ENCODE data around the gene GALNT3. TPM values are rescaled to one million over a fixed set of nuclear protein-coding genes. Genes with fewer than 3 reads are reported as not detected.

Gene GALNT3
- total RNA-seq: 1 to 10 TPM; 2.7 to 3.0 TPM
- under 1 TPM; 0.77 to 0.94 TPM for polyA plus RNA-seq

DNA sequence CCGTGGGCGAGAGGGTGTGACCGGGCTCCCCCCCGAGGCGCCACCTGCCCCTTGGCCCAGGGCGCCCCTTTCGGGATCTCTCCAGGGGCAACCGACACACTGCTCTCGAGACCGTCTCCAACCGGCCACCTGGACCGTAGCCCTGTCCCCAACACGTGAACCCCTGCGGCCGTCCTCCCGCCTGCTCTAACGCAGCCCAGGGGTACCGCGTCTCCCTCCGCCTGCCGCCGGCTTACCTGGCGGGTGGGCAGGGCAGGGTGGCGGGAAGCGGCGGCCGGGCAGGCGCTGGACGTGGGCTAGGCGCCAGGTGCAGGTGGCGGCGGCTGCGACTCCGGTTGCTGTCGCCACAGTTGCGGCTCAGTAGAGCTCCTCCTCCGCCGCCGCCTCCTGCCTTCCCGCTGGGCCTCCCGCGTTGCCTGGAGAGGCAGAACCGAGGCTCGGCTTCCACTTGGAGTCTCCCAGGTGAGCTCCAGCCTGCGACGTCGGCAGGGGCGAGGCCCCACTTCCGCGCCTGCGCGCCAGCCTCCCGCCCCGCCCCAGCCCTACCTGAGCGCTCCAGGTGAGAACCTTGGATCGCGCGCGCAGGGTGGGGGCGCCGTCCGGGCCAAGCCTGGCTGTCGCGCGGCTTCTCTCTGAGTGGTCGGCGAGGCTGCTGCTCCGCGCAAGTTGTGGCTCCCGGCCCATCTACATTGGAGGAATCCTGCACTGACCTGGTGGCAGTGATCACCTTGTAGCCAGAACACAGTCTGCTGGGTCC, at the start of gene GALNT3:
Gene GALNT3 (minus strand): TSS at position 469 of the 757 bp plus-strand sequence. CDS start 23,547 bp downstream, outside the sequence.
- H3K27ac Mint-ChIP-seq: peak within 1 kb of the TSS; percentile 68 to 92 (median 87)
- no peaks in the 10 kb centered on the region for H3K27me3 ChIP-seq (ENCODE audit: insufficient read depth, low read length)
- no peak within 1 kb of the TSS for H3K27ac ChIP-seq (ENCODE audit: low read depth, low read length)
- ChIA-PET POLR2A (ENCODE audit: partially characterized antibody) (interaction anchor here (1.6 kb wide), 1 partner anchor 159 kb away, joined by 7 read pairs; the partner anchor contains the start of gene TTC21B), CTCF (ENCODE audit: partially characterized antibody) (interaction anchor here (1.6 to 2.1 kb wide), 2 partner anchors 20 to 81 kb away, joined by 3 to 9 read pairs; no protein-coding TSS in a partner anchor)
- no peaks in the 10 kb centered on the region for H3K36me3 ChIP-seq (ENCODE audit: insufficient read depth, low read length)
- peaks cover 12 to 18% (median 15%) of the 10 kb centered on the region in 4 donors for H3K4me1 Mint-ChIP-seq
- H3K9me3 ChIP-seq (ENCODE audit: control insufficient read depth in 1 of 2, low read length in 2 of 2): no peaks in the 10 kb centered on the region
- H3K4me3 ChIP-seq (ENCODE audit: low read length in 2 of 2): peak within 1 kb of the TSS; percentile 28 to 60
- H3K27me3 Mint-ChIP-seq: peaks cover 4 to 12% of the 10 kb centered on the region in 2 donors
- H3K4me1 ChIP-seq (ENCODE audit: insufficient read depth, low read length): peaks cover 6% of the 10 kb centered on the region
- peaks cover 0 to 4% of the 10 kb centered on the region in 2 donors for H3K36me3 Mint-ChIP-seq
- H3K9me3 Mint-ChIP-seq: no peaks in the 10 kb centered on the region
- intact Hi-C loops (cut with micrococcal nuclease): loop anchor here (10.0 kb wide), 1 partner anchor 161 kb away; the partner anchor contains the start of gene TTC21B
- DNase-seq: peak in 3 of 5 donors; percentile 23 to 39 (median 33)
- H3K4me3 Mint-ChIP-seq: peak within 1 kb of the TSS; percentile 88 to 96 (median 94)

DNA sequence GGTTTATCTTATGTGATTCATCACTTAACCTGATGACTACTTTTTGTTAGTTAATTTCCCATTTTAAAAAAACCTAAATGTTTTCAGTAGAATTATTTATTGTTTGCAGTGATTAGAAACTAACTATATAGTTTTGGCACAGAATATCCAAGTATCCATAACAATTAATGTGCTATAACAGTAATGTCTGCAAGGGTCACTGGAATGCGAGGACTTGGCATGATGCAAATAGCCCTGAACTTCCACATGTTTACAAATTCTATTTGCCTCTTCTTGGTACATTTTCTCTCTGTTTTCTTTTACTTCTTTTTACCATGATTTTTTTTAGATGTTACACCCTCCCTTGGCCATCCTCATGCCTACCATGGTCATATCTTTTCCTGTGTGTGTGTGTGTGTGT, 49.3 kb upstream of the GALNT3 start:
- intact Hi-C loops (cut with micrococcal nuclease): no loop called here
- Histone ChIP-seq H3K36me3 (ENCODE audit: insufficient read depth, low read length) (no peaks in the 10 kb centered on the region), H3K27ac (ENCODE audit: low read depth, low read length) (no peak overlapping the region), H3K9me3 (ENCODE audit: control insufficient read depth in 1 of 2, low read length in 2 of 2) (no peaks in the 10 kb centered on the region), H3K4me3 (ENCODE audit: low read length in 2 of 2) (no peak overlapping the region), H3K4me1 (ENCODE audit: insufficient read depth, low read length) (no peaks in the 10 kb centered on the region), H3K27me3 (ENCODE audit: insufficient read depth, low read length) (no peaks in the 10 kb centered on the region)
- Mint-ChIP-seq H3K36me3 (peaks cover 0 to 7% of the 10 kb centered on the region in 2 donors), H3K27me3 (no peaks in the 10 kb centered on the region), H3K4me1 (no peaks in the 10 kb centered on the region), H3K9me3 (peaks cover 0 to under 1% (median 0%) of the 10 kb centered on the region in 8 donors), H3K4me3 (no peak overlapping the region), H3K27ac (no peak overlapping the region)
- CTCF ChIA-PET (ENCODE audit: partially characterized antibody): no interaction called here
- POLR2A ChIA-PET (ENCODE audit: partially characterized antibody): no interaction called here
- DNase-seq: no peak

GRCh38 chr2:165840333-165840958, 46.4 kb upstream of the GALNT3 start:
- CTCF ChIA-PET (ENCODE audit: partially characterized antibody): no interaction called here
- Histone ChIP-seq H3K27ac (ENCODE audit: low read depth, low read length) (no peak overlapping the region), H3K4me3 (ENCODE audit: low read length in 2 of 2) (no peak overlapping the region), H3K36me3 (ENCODE audit: insufficient read depth, low read length) (no peaks in the 10 kb centered on the region), H3K4me1 (ENCODE audit: insufficient read depth, low read length) (no peaks in the 10 kb centered on the region), H3K9me3 (ENCODE audit: control insufficient read depth in 1 of 2, low read length in 2 of 2) (no peaks in the 10 kb centered on the region), H3K27me3 (ENCODE audit: insufficient read depth, low read length) (no peaks in the 10 kb centered on the region)
- Mint-ChIP-seq H3K36me3 (peaks cover 0 to 7% of the 10 kb centered on the region in 2 donors), H3K9me3 (no peaks in the 10 kb centered on the region), H3K27ac (no peak overlapping the region), H3K27me3 (no peaks in the 10 kb centered on the region), H3K4me3 (no peak overlapping the region), H3K4me1 (no peaks in the 10 kb centered on the region)
- POLR2A ChIA-PET (ENCODE audit: partially characterized antibody): no interaction called here
- DNase-seq: no peak
- intact Hi-C loops (cut with micrococcal nuclease): no loop called here

DNA sequence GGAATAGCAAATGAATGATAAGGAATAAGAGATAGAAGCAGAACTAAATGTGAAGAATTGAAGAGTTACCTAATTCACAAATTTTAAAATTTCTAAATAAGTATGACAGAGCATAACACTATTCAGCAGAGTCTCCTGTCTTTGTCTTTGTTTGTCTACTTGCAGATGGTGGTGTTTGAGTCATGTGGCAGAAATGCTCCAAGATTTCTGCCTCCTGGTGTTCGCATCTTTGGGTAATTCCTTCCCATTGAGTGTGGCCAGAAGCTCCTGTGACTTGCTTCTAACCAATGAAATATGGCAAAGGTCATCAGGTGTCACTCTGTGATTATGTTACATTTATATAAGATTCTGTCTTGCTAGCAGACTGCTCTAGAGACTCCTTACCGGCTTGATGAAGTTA, 45.6 kb upstream of the GALNT3 start:
- intact Hi-C loops (cut with micrococcal nuclease): no loop called here
- no peak overlapping the region for H3K27ac ChIP-seq (ENCODE audit: low read depth, low read length)
- H3K36me3 ChIP-seq (ENCODE audit: insufficient read depth, low read length): no peaks in the 10 kb centered on the region
- no peak for DNase-seq
- H3K4me1 Mint-ChIP-seq: no peaks in the 10 kb centered on the region
- H3K9me3 ChIP-seq (ENCODE audit: control insufficient read depth in 1 of 2, low read length in 2 of 2): no peaks in the 10 kb centered on the region
- CTCF ChIA-PET (ENCODE audit: partially characterized antibody): no interaction called here
- H3K4me3 ChIP-seq (ENCODE audit: low read length in 2 of 2): no peak overlapping the region
- H3K4me3 Mint-ChIP-seq: no peak overlapping the region
- no peaks in the 10 kb centered on the region for H3K27me3 ChIP-seq (ENCODE audit: insufficient read depth, low read length)
- POLR2A ChIA-PET (ENCODE audit: partially characterized antibody): no interaction called here
- no peaks in the 10 kb centered on the region for H3K4me1 ChIP-seq (ENCODE audit: insufficient read depth, low read length)
- H3K9me3 Mint-ChIP-seq: no peaks in the 10 kb centered on the region
- peaks cover 0 to 7% of the 10 kb centered on the region in 2 donors for H3K36me3 Mint-ChIP-seq
- no peaks in the 10 kb centered on the region for H3K27me3 Mint-ChIP-seq
- H3K27ac Mint-ChIP-seq: no peak overlapping the region

- no peak overlapping the region for H3K27ac Mint-ChIP-seq
- H3K36me3 Mint-ChIP-seq: peaks cover 0 to 7% of the 10 kb centered on the region in 2 donors
- intact Hi-C loops (cut with micrococcal nuclease): no loop called here
- no peaks in the 10 kb centered on the region for H3K27me3 ChIP-seq (ENCODE audit: insufficient read depth, low read length)
- H3K4me1 ChIP-seq (ENCODE audit: insufficient read depth, low read length): no peaks in the 10 kb centered on the region
- no peak for DNase-seq
- H3K27me3 Mint-ChIP-seq: no peaks in the 10 kb centered on the region
- CTCF ChIA-PET (ENCODE audit: partially characterized antibody): no interaction called here
- H3K4me3 ChIP-seq (ENCODE audit: low read length in 2 of 2): no peak overlapping the region
- H3K36me3 ChIP-seq (ENCODE audit: insufficient read depth, low read length): no peaks in the 10 kb centered on the region
- no peaks in the 10 kb centered on the region for H3K4me1 Mint-ChIP-seq
- POLR2A ChIA-PET (ENCODE audit: partially characterized antibody): no interaction called here
- H3K9me3 Mint-ChIP-seq: no peaks in the 10 kb centered on the region
- H3K4me3 Mint-ChIP-seq: no peak overlapping the region
- H3K9me3 ChIP-seq (ENCODE audit: control insufficient read depth in 1 of 2, low read length in 2 of 2): no peaks in the 10 kb centered on the region
- H3K27ac ChIP-seq (ENCODE audit: low read depth, low read length): no peak overlapping the region
Observed at GRCh38 chr2:165837122-165837521, 43.1 kb upstream of the GALNT3 start.

DNA sequence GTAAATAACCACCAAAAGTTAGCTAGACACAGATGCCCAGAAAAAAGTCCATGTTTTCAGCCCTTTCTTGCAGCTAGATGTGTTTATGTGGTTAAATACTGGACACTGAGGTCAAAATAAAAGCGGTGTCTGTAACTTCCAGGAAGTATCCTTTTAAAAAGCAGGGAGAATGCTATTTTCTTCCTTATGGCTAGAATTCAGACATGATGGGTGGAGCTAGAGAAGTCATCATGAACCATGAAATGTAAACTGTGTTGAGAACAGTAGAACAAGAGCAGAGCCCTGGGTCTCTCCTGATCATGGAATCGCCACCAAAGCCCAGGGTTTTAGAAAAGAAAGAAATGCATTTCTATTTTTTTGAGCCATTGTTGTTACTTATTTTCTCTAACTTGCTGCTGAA, 41.3 kb upstream of the GALNT3 start:
- no peaks in the 10 kb centered on the region for H3K27me3 Mint-ChIP-seq
- ChIA-PET POLR2A (ENCODE audit: partially characterized antibody) (no interaction called here), CTCF (ENCODE audit: partially characterized antibody) (interaction anchor here (1.2 kb wide), 1 partner anchor 11 kb away, joined by 3 read pairs; no protein-coding TSS in a partner anchor)
- no peaks in the 10 kb centered on the region for H3K4me1 Mint-ChIP-seq
- Histone ChIP-seq H3K4me1 (ENCODE audit: insufficient read depth, low read length) (no peaks in the 10 kb centered on the region), H3K4me3 (ENCODE audit: low read length in 2 of 2) (no peak overlapping the region), H3K9me3 (ENCODE audit: control insufficient read depth in 1 of 2, low read length in 2 of 2) (no peaks in the 10 kb centered on the region), H3K27me3 (ENCODE audit: insufficient read depth, low read length) (no peaks in the 10 kb centered on the region), H3K27ac (ENCODE audit: low read depth, low read length) (no peak overlapping the region), H3K36me3 (ENCODE audit: insufficient read depth, low read length) (no peaks in the 10 kb centered on the region)
- no peak overlapping the region for H3K4me3 Mint-ChIP-seq
- no peaks in the 10 kb centered on the region for H3K9me3 Mint-ChIP-seq
- intact Hi-C loops (cut with micrococcal nuclease): no loop called here
- no peak for DNase-seq
- H3K36me3 Mint-ChIP-seq: peaks cover 0 to 7% of the 10 kb centered on the region in 2 donors
- H3K27ac Mint-ChIP-seq: no peak overlapping the region

GRCh38 chr2:165833156-165833555, 39.1 kb upstream of the GALNT3 start:
- H3K9me3 Mint-ChIP-seq: no peaks in the 10 kb centered on the region
- Histone ChIP-seq H3K27ac (ENCODE audit: low read depth, low read length) (no peak overlapping the region), H3K36me3 (ENCODE audit: insufficient read depth, low read length) (no peaks in the 10 kb centered on the region), H3K4me3 (ENCODE audit: low read length in 2 of 2) (no peak overlapping the region), H3K4me1 (ENCODE audit: insufficient read depth, low read length) (no peaks in the 10 kb centered on the region), H3K9me3 (ENCODE audit: control insufficient read depth in 1 of 2, low read length in 2 of 2) (no peaks in the 10 kb centered on the region), H3K27me3 (ENCODE audit: insufficient read depth, low read length) (no peaks in the 10 kb centered on the region)
- H3K27ac Mint-ChIP-seq: no peak overlapping the region
- POLR2A ChIA-PET (ENCODE audit: partially characterized antibody): no interaction called here
- H3K4me1 Mint-ChIP-seq: no peaks in the 10 kb centered on the region
- no peak overlapping the region for H3K4me3 Mint-ChIP-seq
- H3K36me3 Mint-ChIP-seq: no peaks in the 10 kb centered on the region
- CTCF ChIA-PET (ENCODE audit: partially characterized antibody): no interaction called here
- no peak for DNase-seq
- H3K27me3 Mint-ChIP-seq: no peaks in the 10 kb centered on the region
- intact Hi-C loops (cut with micrococcal nuclease): no loop called here
